ENCODE results near the gene PHTF2.
A peak's percentile ranks its signal among the peaks of the same experiment; 100 is the strongest.
"Not testable (repeated sequence)": the region's sequence is repeated elsewhere in the genome, so short reads cannot be mapped to it uniquely, and the experiment has no call there.

PHTF2 gene

GRCh38 chr7:77944183-77945182 is 145.9 kb downstream of the PHTF2 start:
- DNase-seq: no peak

- DNase-seq: no peak
Observed at GRCh38 chr7:77950548-77950947, 152.0 kb downstream of the PHTF2 start.

GRCh38 chr7:77954773-77955555 is 156.4 kb downstream of the PHTF2 start:
- DNase-seq: no peak

GRCh38 chr7:77958436-77958835 is 159.9 kb downstream of the PHTF2 start:
- no peak for DNase-seq

- no peak for DNase-seq
Observed at GRCh38 chr7:77959080-77959479, 160.5 kb downstream of the PHTF2 start.

GRCh38 chr7:77960336-77960735 is 161.8 kb downstream of the PHTF2 start:
- DNase-seq: no peak

- no peak for DNase-seq
Observed at GRCh38 chr7:77967429-77967828, 168.9 kb downstream of the PHTF2 start.

- DNase-seq: no peak
Observed at GRCh38 chr7:77971726-77972125, 173.2 kb downstream of the PHTF2 start.

GRCh38 chr7:77975672-77976480 is 177.3 kb downstream of the PHTF2 start:
- DNase-seq: no peak

GRCh38 chr7:77979219-77979618 is 180.6 kb downstream of the PHTF2 start:
- no peak for DNase-seq

- no peak for DNase-seq
Observed at GRCh38 chr7:77980087-77980713, 181.6 kb downstream of the PHTF2 start.

GRCh38 chr7:77982926-77983550 is 184.5 kb downstream of the PHTF2 start:
- peak; percentile 45 for DNase-seq

GRCh38 chr7:77983973-77984372 is 185.4 kb downstream of the PHTF2 start:
- no peak for DNase-seq

- DNase-seq: no peak
Observed at GRCh38 chr7:77985232-77985973, 186.8 kb downstream of the PHTF2 start.

- peak; percentile 8 for DNase-seq
Observed at GRCh38 chr7:77985974-77986339, 187.4 kb downstream of the PHTF2 start.

GRCh38 chr7:77989981-77990566 is 191.5 kb downstream of the PHTF2 start:
- DNase-seq: no peak

GRCh38 chr7:77991656-77992055 is 193.1 kb downstream of the PHTF2 start:
- DNase-seq: no peak

GRCh38 chr7:77993838-77994237 is 195.3 kb downstream of the PHTF2 start:
- no peak for DNase-seq

- no peak for DNase-seq
Observed at GRCh38 chr7:77995717-77996116, 197.1 kb downstream of the PHTF2 start.

GRCh38 chr7:77999168-77999567 is 200.6 kb downstream of the PHTF2 start:
- not testable (repeated sequence) for DNase-seq

GRCh38 chr7:78002021-78002420 is 203.4 kb downstream of the PHTF2 start:
- DNase-seq: no peak
